ENCODE results near the gene ERCC1. TPM values are rescaled to one million over a fixed set of nuclear protein-coding genes. Genes with fewer than 3 reads are reported as not detected.

Gene ERCC1
- total RNA-seq, 1 donor = 96.3 TPM

GRCh38 chr19:45370410-45371204 is 53.1 kb downstream of the ERCC1 start, which contains the start of gene ERCC2:
ERCC2 (minus strand) TSS chr19:45370573; CDS start chr19:45370540, 33 bp downstream.
- H3K36me3 ChIP-seq (ENCODE audit: insufficient read depth, low read length) = peaks cover 10% of the 10 kb centered on the region
- peak within 1 kb of the TSS; percentile 87 for H3K4me3 ChIP-seq (ENCODE audit: insufficient read depth, low read length)
- DNase-seq (ENCODE audit: insufficient read length, low spot score, missing footprints) = peak; percentile 100
- H3K4me1 ChIP-seq (ENCODE audit: insufficient read depth, low read length) = peaks cover 5% of the 10 kb centered on the region
- no peaks in the 10 kb centered on the region for H4K20me1 ChIP-seq (ENCODE audit: insufficient read depth, low read length)
- peak within 1 kb of the TSS; percentile 84 for H3K27ac ChIP-seq (ENCODE audit: low read depth, low read length)
- H3K9me3 ChIP-seq (ENCODE audit: low read depth, low read length) = no peaks in the 10 kb centered on the region
- H3K79me2 ChIP-seq (ENCODE audit: insufficient read depth, low read length) = peaks cover 27% of the 10 kb centered on the region
- no peaks in the 10 kb centered on the region for H3K27me3 ChIP-seq (ENCODE audit: insufficient read depth, low read length)
- H2AFZ ChIP-seq (ENCODE audit: low read length) = peak within 1 kb of the TSS; percentile 94
- no peak for TF ChIP-seq CTCF (IDR thresholded peaks at IDR 0.05; ENCODE audit: extremely low read depth, low read depth, low read length)
- H3K4me2 ChIP-seq (ENCODE audit: insufficient read depth, low read length) = peak within 1 kb of the TSS; percentile 79

- Histone ChIP-seq H3K27ac (ENCODE audit: low read depth, low read length) (no peak overlapping the region), H3K9me3 (ENCODE audit: low read depth, low read length) (no peaks in the 10 kb centered on the region), H4K20me1 (ENCODE audit: insufficient read depth, low read length) (no peaks in the 10 kb centered on the region), H3K79me2 (ENCODE audit: insufficient read depth, low read length) (peaks cover 30% of the 10 kb centered on the region), H3K36me3 (ENCODE audit: insufficient read depth, low read length) (peaks cover 19% of the 10 kb centered on the region), H3K4me3 (ENCODE audit: insufficient read depth, low read length) (peak overlapping the region; percentile 87), H3K27me3 (ENCODE audit: insufficient read depth, low read length) (no peaks in the 10 kb centered on the region), H3K4me1 (ENCODE audit: insufficient read depth, low read length) (peaks cover 5% of the 10 kb centered on the region), H2AFZ (ENCODE audit: low read length) (no peak overlapping the region), H3K4me2 (ENCODE audit: insufficient read depth, low read length) (peak overlapping the region; percentile 71)
- peak; percentile 64 for DNase-seq (ENCODE audit: insufficient read length, low spot score, missing footprints)
- TF ChIP-seq CTCF (IDR thresholded peaks at IDR 0.05; ENCODE audit: extremely low read depth, low read depth, low read length) = no peak
These were observed 54.9 kb downstream of the ERCC1 start for GRCh38 chr19:45368737-45369340.

- H3K9me3 ChIP-seq (ENCODE audit: low read depth, low read length) = no peaks in the 10 kb centered on the region
- H3K27ac ChIP-seq (ENCODE audit: low read depth, low read length) = no peak overlapping the region
- no peak overlapping the region for H2AFZ ChIP-seq (ENCODE audit: low read length)
- no peak overlapping the region for H3K4me3 ChIP-seq (ENCODE audit: insufficient read depth, low read length)
- peaks cover 25% of the 10 kb centered on the region for H3K36me3 ChIP-seq (ENCODE audit: insufficient read depth, low read length)
- peaks cover 5% of the 10 kb centered on the region for H3K4me1 ChIP-seq (ENCODE audit: insufficient read depth, low read length)
- no peaks in the 10 kb centered on the region for H4K20me1 ChIP-seq (ENCODE audit: insufficient read depth, low read length)
- no peaks in the 10 kb centered on the region for H3K27me3 ChIP-seq (ENCODE audit: insufficient read depth, low read length)
- peak; percentile 49 for DNase-seq (ENCODE audit: insufficient read length, low spot score, missing footprints)
- peaks cover 30% of the 10 kb centered on the region for H3K79me2 ChIP-seq (ENCODE audit: insufficient read depth, low read length)
- no peak for TF ChIP-seq CTCF (IDR thresholded peaks at IDR 0.05; ENCODE audit: extremely low read depth, low read depth, low read length)
- H3K4me2 ChIP-seq (ENCODE audit: insufficient read depth, low read length) = peak overlapping the region; percentile 71
These were observed 55.6 kb downstream of the ERCC1 start for GRCh38 chr19:45368127-45368526.

- DNase-seq (ENCODE audit: insufficient read length, low spot score, missing footprints) = peak; percentile 57
- no peaks in the 10 kb centered on the region for H3K27me3 ChIP-seq (ENCODE audit: insufficient read depth, low read length)
- no peak overlapping the region for H2AFZ ChIP-seq (ENCODE audit: low read length)
- peaks cover 5% of the 10 kb centered on the region for H3K4me1 ChIP-seq (ENCODE audit: insufficient read depth, low read length)
- H3K4me2 ChIP-seq (ENCODE audit: insufficient read depth, low read length) = no peak overlapping the region
- no peak overlapping the region for H3K27ac ChIP-seq (ENCODE audit: low read depth, low read length)
- H3K4me3 ChIP-seq (ENCODE audit: insufficient read depth, low read length) = no peak overlapping the region
- TF ChIP-seq CTCF (IDR thresholded peaks at IDR 0.05; ENCODE audit: extremely low read depth, low read depth, low read length) = no peak
- peaks cover 49% of the 10 kb centered on the region for H3K36me3 ChIP-seq (ENCODE audit: insufficient read depth, low read length)
- peaks cover 27% of the 10 kb centered on the region for H3K79me2 ChIP-seq (ENCODE audit: insufficient read depth, low read length)
- no peaks in the 10 kb centered on the region for H3K9me3 ChIP-seq (ENCODE audit: low read depth, low read length)
- peaks cover 16% of the 10 kb centered on the region for H4K20me1 ChIP-seq (ENCODE audit: insufficient read depth, low read length)
These were observed 59.0 kb downstream of the ERCC1 start for GRCh38 chr19:45364696-45365095.
